H54 (cell line): ENCODE data around the gene ARL17A.
A peak's percentile ranks its signal among the peaks of the same experiment; 100 is the strongest.
"Not testable (repeated sequence)": the region's sequence is repeated elsewhere in the genome, so short reads cannot be mapped to it uniquely, and the experiment has no call there.

Experiments used
- DNase-seq: peaks from one replicate; pipeline ENCODE4 v3.0.0; 2011; ENCODE audit warnings: low spot score, mixed read lengths; ENCODE audit not compliant: insufficient read length
- FAIRE-seq: peaks from 3 replicates; lab custom pipeline; 2011; peaks lifted over from hg19 to GRCh38; lab: Jason Lieb, UNC

ARL17A gene

DNA sequence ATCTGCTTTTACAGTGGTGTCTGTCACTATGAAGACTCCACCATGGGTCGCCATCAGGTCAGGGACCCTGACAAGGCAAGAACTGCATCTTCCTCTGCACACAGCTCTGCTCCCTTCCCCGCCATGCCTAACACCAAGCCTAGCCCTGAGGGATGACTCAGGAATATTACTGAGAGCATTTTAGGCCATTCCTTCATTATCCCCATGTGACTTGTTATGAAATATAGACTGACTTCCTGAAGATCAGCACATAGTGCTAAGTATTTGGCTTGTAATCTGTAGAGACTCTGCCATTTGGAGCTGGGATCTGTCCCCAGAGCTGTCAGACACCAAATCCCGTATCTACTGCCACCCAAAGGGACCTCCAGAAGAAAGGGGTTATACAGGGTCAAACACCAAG, 19.4 kb downstream of the ARL17A start:
- not testable (repeated sequence) for DNase-seq, FAIRE-seq

DNA sequence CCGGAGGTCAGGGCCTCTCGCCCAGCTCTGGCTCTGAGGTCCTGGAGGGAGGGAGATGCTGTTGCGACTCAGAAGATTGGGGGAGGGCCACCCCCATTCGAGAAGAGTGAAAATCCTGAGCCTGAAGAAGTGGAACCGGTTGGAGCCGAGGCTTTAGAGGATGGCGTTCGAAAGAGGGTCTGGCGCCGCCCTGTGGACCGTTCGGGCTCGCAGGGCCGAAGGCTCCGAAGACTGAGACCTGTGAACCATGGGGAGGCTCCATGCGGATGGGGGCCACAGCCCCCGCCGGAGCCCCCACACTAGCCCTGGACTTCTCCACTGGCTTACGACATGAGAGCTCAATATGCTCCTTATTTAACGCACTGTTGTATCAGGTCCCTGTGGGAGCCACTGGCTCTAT, 20.3 kb downstream of the ARL17A start:
- DNase-seq, FAIRE-seq: not testable (repeated sequence)

DNA sequence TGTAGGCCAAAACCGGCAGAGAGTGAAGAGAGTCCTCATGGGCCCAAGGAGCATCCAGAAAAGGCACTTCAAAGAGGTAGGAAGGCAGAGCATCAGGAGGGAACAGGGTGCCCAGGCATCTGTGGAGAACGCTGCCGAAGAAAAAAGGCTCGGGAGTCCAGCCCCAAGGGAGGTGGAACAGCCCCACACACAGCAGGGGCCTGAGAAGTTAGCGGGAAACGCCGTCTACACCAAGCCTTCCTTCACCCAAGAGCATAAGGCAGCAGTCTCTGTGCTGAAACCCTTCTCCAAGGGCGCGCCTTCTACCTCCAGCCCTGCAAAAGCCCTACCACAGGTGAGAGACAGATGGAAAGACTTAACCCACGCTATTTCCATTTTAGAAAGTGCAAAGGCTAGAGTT, 30.9 kb downstream of the ARL17A start:
- FAIRE-seq, DNase-seq: not testable (repeated sequence)

DNA sequence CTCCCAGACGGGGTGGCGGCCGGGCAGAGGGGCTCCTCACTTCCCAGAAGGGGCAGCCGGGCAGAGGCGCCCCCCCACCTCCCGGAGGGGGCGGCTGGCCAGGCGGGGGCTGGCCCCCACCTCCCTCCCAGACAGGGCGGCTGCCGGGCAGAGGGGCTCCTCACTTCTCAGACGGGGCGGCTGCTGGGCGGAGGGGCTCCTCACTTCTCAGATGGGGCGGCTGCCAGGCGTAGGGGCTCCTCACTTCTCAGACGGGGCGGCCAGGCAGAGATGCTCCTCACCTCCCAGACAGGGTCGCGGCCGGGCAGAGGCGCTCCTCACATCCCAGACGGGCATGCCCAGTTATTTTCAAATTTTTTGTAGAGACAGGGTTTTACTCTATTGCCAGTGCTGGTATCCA, 44.8 kb downstream of the ARL17A start:
- not testable (repeated sequence) for FAIRE-seq, DNase-seq

DNA sequence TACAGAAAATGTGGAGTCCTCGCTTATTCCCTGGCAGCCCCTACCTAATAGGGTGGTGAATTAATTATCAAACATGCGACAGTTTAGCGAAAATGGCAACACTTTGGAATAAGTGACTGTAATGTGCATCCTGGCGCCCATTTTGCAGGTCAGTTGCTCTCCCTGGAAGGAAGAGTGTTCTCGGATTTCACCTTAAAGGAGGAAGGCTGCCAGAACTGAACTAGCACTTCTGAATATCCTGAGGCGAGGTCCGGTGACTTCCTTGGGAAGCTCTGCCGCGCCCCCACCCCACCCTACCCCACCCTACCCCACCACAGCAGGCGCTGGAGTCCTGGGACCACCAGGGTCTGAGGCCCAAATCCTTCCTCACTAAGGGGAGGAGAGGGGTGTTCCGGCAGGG, 67.3 kb downstream of the ARL17A start, which contains the start of gene LRRC37A2:
Gene LRRC37A2 (plus strand): TSS at position 301 of the 400 bp plus-strand sequence. CDS start 245 bp downstream, outside the sequence.
- FAIRE-seq, DNase-seq: not testable (repeated sequence)

DNA sequence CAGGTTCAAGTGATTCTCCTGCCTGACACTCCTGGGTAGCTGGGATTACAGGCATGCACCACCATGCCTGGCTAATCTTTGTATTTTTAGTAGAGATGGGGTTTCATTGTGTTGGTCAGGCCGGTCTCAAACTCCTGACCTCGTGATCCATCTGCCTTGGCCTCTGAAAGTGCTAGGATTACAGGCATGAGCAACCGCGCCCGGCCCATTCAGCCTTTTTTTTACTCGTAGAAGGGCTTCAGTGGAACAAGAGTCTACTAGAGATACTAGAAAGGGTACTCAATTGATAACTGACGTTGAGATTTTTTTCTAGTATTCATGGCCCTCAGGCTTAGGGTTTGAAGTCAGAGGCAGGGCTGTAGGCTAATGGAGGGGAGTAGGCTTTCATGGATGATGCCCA, 73.6 kb downstream of the ARL17A start:
- FAIRE-seq, DNase-seq: not testable (repeated sequence)

DNA sequence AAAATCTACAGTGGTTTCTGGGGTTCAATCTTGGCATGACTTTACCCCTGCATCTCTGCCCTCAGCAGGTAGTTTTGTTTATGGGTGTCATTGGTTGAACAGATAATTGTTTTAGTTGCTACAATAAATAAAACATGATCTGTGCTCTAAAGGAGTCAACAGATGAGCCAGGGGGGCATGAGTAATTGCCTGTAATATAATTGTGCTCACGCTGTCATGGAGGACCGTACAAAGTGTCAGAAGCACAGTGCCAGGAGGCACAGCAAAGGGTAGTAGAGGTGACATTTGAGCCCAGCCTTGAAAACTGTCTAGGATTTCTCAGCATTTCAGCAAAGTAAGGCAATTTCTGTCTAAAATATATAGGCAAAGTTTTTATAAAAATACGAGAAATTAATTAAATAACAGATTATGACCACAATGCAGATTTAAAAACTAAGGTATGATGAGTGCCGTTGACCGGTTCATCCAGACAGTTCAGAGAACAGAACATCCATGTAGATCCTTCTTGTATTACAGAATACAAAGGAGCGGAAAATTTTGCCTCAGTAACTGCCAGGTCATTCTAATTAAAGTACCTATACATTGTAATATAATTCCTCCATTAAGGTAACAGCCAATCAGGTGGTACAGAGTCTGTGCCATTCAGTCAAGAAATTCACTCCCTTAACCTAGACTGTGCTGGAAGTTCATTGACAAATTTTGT, 79.9 kb downstream of the ARL17A start:
- peak; percentile 50 for FAIRE-seq
- not testable (repeated sequence) for DNase-seq

DNA sequence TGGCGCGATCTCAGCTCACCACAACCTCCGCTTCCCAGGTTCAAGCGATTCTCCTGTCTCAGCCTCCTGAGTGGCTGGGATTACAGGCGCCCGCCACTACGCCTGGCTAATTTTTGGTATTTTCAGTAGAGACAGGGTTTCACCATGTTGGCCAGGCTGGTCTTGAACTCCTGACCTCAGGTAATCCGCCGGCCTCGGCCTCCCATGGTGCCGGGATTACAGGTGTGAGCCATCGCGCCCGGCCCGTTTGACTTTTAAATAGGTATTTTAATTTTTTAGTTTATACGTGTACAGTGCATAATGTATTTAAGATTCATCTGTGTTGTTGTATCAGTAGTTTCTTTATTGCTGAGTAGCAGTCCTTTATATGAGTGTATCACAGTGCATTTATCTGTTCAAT, 87.5 kb downstream of the ARL17A start:
- not testable (repeated sequence) for FAIRE-seq, DNase-seq

DNA sequence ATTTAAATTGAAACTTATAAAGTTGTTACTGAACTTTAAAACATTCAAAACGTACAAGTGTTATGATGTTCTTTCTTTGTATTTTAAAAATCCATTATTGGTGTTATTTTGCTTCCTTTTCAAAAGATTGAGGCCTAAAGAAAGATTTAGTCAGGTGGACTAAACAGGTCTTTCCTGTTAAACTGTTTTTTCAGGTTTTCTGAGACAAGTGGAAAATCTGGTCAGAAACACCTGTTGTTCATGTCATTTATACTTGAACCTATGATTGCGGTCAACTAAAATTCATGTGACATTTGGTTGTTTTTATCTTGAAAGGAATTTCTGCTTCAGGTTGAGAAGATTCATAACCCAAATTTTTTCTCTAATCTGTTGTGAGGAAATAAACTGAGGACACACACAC, 98.2 kb downstream of the ARL17A start:
- not testable (repeated sequence) for FAIRE-seq, DNase-seq

DNA sequence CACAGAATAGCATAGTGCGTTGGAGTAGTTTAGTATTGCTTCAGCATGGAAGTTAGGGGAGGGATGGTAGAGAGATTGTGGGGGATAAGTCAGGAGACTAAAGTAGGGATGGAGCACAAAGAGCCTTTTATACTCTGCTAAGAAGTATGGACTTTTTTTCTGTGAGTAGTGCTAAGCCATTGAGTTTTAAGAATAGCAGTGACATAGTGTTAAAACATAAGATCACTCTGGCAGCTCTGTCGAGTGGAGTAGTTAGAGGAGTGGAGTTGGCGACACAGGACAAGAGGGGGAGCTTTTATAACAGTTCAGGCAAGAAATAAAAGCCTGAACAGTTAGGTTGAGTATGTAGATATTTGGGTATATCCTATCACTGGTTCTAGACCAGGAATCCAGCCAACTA, 100.7 kb downstream of the ARL17A start:
- not testable (repeated sequence) for DNase-seq
- FAIRE-seq = peak; percentile 81

DNA sequence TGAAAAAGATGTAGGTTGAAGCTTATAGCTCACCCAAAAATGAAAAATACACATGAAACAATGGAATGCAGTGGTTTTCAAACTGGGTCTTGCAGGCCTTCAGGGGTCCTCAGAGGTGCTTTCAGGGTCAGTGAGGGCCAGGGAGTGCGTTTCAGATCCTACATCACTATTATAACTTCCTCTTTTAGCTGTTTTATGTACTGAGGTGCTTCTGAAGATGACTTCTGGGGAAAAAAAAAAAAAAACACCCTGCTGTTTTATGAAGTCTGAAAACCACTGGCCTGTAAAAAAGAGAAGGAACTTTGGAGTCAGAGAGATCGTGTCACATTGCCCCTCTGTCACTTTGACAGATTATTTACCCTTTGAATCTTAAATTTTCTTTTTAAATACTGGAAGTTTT, 103.9 kb downstream of the ARL17A start:
- not testable (repeated sequence) for DNase-seq, FAIRE-seq

DNA sequence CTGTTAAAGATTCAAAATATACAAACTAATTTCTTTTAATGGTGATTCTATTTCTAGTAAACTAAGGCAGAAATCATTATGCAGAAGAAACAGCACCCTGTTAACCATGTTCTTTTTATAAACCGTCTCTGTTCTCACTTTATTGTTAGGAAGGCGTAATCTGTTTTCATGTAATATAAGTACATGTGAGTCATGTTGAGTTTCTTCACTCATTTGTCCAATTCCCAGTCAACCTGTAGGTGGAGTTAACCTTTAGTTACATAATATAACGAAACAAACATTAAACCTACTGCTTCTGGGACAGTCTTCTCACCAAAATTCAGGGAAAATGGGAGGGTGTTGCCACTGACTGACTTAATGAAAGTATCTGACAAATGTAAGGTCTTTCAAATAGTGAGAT, 105.0 kb downstream of the ARL17A start:
- DNase-seq = not testable (repeated sequence)
- peak; percentile 84 for FAIRE-seq

DNA sequence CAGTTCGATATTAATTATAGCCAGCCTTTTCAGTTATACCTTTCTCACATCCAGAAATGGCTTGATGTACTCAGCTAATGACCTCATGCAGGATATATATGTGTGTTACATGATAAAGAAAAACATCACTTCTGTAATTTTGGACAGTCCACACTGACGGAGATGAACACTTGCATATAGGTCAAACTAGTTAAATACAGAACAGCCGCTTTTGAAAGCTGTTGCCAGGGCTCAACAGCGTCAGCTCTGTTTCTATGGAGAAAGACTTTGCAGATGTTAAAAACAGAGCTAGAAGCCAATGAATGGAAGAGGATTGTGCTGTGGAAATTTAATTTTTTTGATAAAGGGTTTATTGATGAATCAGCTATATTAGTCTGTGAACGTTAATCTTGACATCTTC, 111.9 kb downstream of the ARL17A start:
- not testable (repeated sequence) for DNase-seq
- peak; percentile 89 for FAIRE-seq
